K562 (cell line): ENCODE results near the gene CTU1. TPM values are rescaled to one million over a fixed set of nuclear protein-coding genes. Genes with fewer than 3 reads are reported as not detected.
A peak's percentile ranks its signal among the peaks of the same experiment; 100 is the strongest.

Experiments used
- BRD4 ChIP-seq: fragments of 200-600 bp; sonication (generic); IDR thresholded peaks from 2 replicates; pipeline ENCODE4 v1.6.1; 2017; ENCODE audit warnings: inconsistent platforms
- EGR1 ChIP-seq: fragments of 450-650 bp; conservative IDR thresholded peaks from 2 replicates; pipeline ENCODE4 v1.6.1; 2017; ENCODE audit warnings: mild to moderate bottlenecking
- ESRRB ChIP-seq: fragments of 250-450 bp; sonication (Bioruptor Pico); IDR thresholded peaks from 2 replicates; pipeline ENCODE4 v1.5.0; 2020; ENCODE audit warnings: mild to moderate bottlenecking, moderate library complexity, borderline replicate concordance
- HDAC6 ChIP-seq: IDR thresholded peaks from 2 replicates; pipeline ENCODE4 v1.6.1; 2012; ENCODE audit warnings: low read depth, mild to moderate bottlenecking, control low read depth, inconsistent platforms, low read length, moderate library complexity
- NCOA2 ChIP-seq, 2 experiments: fragments of 450-650 bp; IDR thresholded peaks; 2 replicates each; pipeline ENCODE4 v1.6.1; 2018; ENCODE audit warnings: mild to moderate bottlenecking in 2 of 2, moderate library complexity in 1 of 2; ENCODE audit not compliant: partially characterized antibody in 2 of 2
- NRF1 ChIP-seq, 2 experiments: fragments of 450-650 bp; IDR thresholded peaks in 1 of 2; conservative IDR thresholded peaks in 1 of 2; 2 replicates each; pipeline ENCODE4 v1.6.1; 2014; ENCODE audit warnings: mild to moderate bottlenecking in 2 of 2
- PBX2 ChIP-seq, 2 experiments: IDR thresholded peaks in 1 of 2; conservative IDR thresholded peaks in 1 of 2; 2 replicates each; pipeline ENCODE4 v1.6.1; 2016; ENCODE audit warnings: low read depth in 2 of 2, mild to moderate bottlenecking in 1 of 2, missing compliant biosample characterization in 1 of 2, missing genetic modification characterization in 1 of 2, moderate library complexity in 1 of 2
- POLR2G ChIP-seq: fragments of 200-400 bp; formaldehyde crosslinking; IDR thresholded peaks from 2 replicates; pipeline ENCODE4 v1.6.1; 2017; ENCODE audit warnings: low read depth, mild to moderate bottlenecking, antibody characterized with exemption, low read length, moderate library complexity
- SIRT6 ChIP-seq: IDR thresholded peaks from one replicate; pipeline ENCODE4 v1.6.1; 2012; ENCODE audit warnings: low read depth, mild to moderate bottlenecking, control low read depth, inconsistent platforms, low read length, moderate library complexity
- SMAD2 ChIP-seq: fragments of 150-350 bp; IDR thresholded peaks from 2 replicates; pipeline ENCODE4 v1.6.1; 2014; ENCODE audit warnings: low read depth, mild to moderate bottlenecking, low read length
- SMARCC2 ChIP-seq: fragments of 450-650 bp; IDR thresholded peaks from 2 replicates; pipeline ENCODE4 v1.6.1; 2017; ENCODE audit warnings: antibody characterized with exemption, moderate library complexity, mild to moderate bottlenecking, low read depth
- SNIP1 ChIP-seq: fragments of 450-650 bp; IDR thresholded peaks from 2 replicates; pipeline ENCODE4 v1.7.1; 2017; ENCODE audit warnings: low read depth, mild to moderate bottlenecking
- STAG1 ChIP-seq: sonication (generic); formaldehyde crosslinking; IDR thresholded peaks from 2 replicates; pipeline ENCODE4 v1.5.0; 2020; ENCODE audit warnings: missing genetic modification reagents, borderline replicate concordance
- THRAP3 ChIP-seq: fragments of 450-650 bp; IDR thresholded peaks from 2 replicates; pipeline ENCODE4 v1.6.1; 2016; ENCODE audit warnings: mild to moderate bottlenecking, inconsistent platforms, borderline replicate concordance
- ZBTB11 ChIP-seq, 3 experiments: fragments of 200-800 bp in 1 of 3; fragments of 250-450 bp in 1 of 3; fragments of 450-650 bp in 1 of 3; sonication (Bioruptor Pico) in 1 of 3; sonication (Bioruptor generic) in 1 of 3; formaldehyde crosslinking in 1 of 3; IDR thresholded peaks; 2 replicates each; pipeline versions ENCODE4 v1.6.1 to v1.8.0; 2016 to 2022; ENCODE audit warnings: mild to moderate bottlenecking in 2 of 3, missing genetic modification characterization in 2 of 3, missing compliant biosample characterization in 1 of 3, moderate library complexity in 1 of 3
- ZNF134 ChIP-seq: fragments of 250-450 bp; sonication (Bioruptor Pico); conservative IDR thresholded peaks from 2 replicates; pipeline ENCODE4 v1.4.0; 2020
- ZNF274 ChIP-seq: IDR thresholded peaks from 2 replicates; pipeline ENCODE4 v1.6.1; 2011; ENCODE audit warnings: low read depth, mild to moderate bottlenecking, low read length, moderate library complexity, borderline replicate concordance
- polyA plus RNA-seq, 8 experiments: library from polyadenylated mRNA; depleted of rRNA in 4 of 8; stranded (reverse) in 5 of 8; unstranded in 3 of 8; fragments of >200 nt; fragmentation: Nextera tagmentation in 2 of 8; fragmentation: Illumina TruSeq in 1 of 8; extraction: Ambion mirVana in 2 of 8; extraction: Trizol in 1 of 8; gene quantifications; 2 replicates each; pipeline versions ENCODE4 v1.2.1 to v1.2.3, GENCODE V29; 2011 to 2014; ENCODE audit warnings: inconsistent platforms in 1 of 8, missing spikeins in 1 of 8
- total RNA-seq, 7 experiments: library from RNA; depleted of rRNA in 6 of 7; stranded (reverse); fragments of >200 nt in 6 of 7; fragmentation: Illumina TruSeq in 2 of 7; extraction: Trizol in 2 of 7; gene quantifications; 2 replicates each; pipeline versions ENCODE4 v1.2.1 to v1.2.3, GENCODE V29; 2011 to 2021; ENCODE audit warnings: low replicate concordance in 1 of 7
- TF ChIP-seq, protein P1 (sequence below): sonication (generic); formaldehyde crosslinking; IDR thresholded peaks from 2 replicates; pipeline ENCODE4 v1.8.1; 2023; ENCODE audit warnings: mild to moderate bottlenecking, missing genetic modification reagents

Gene CTU1
- total and polyA plus RNA-seq, 9 of the 15 experiments (the other 6 are each of a cell fraction or from before 2014, with no cell fraction given): 0.03 to 18.4 (median 2.3) TPM; not detected in 1

DNA sequence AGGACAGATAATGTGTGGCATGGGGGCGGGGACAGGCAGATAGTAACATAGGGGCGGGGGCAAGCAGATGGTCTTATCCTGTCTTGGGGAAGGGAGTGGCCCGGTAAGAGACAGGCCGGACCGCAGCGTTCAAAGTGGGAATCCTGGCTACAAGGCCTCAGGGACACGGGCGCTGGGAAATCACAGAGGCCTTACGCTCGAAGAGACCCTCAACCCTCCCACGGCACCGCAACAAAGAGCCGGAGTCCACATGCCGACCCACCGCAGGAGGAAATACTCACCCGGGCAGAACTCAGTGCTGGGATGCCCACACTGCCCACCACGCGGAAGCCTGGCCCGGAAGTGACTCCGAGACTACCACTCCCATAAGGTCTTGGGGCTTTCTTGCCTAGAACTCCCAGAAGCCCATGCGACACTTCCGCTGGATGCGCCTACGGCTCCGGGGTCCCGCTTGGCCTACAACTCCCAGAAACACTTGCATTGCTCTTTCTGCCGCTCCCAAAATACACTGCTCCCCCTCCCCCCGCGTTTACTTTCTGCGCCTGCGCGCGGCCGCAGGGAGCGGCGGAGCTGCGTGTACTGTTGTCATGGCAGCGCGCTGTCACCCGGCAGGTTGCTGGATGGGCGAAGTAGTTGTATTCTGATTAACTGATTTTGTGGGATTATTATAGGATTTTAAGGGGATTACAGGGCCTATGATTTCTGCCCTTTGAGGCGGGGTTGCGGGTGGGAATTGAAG is at the start of gene CTU1 (continued):
- TF ChIP-seq SMARCC2 (no peak), BRD4 (peak; percentile 33; the same call in 1 of the 2 replicates), ZNF274 (no peak), SNIP1 (no peak), ZBTB11 (CRISPR knock-in tag; IDR thresholded peaks at IDR 0.05) (peak in 1 of 3 experiments; percentile 86; a peak in 2 of 6 replicates), HDAC6 (no peak), EGR1 (peak; percentile 40), NRF1 (conservative IDR thresholded peaks at IDR 0.05 in 1 of 2, IDR thresholded peaks at IDR 0.05 in 1 of 2) (peak; percentile 97 to 98), NCOA2 (IDR thresholded peaks at IDR 0.05; ENCODE audit: partially characterized antibody in 2 of 2) (no peak), THRAP3 (no peak), SMAD2 (no peak), ESRRB (CRISPR knock-in tag) (no peak), PBX2 (CRISPR knock-in tag; IDR thresholded peaks at IDR 0.05; ENCODE audit: low read depth) (no peak), PBX2 (tag; conservative IDR thresholded peaks at IDR 0.05; ENCODE audit: low read depth) (0 out of 2 replicates have a peak, but pooled peaks have one; percentile 6), ZNF134 (CRISPR knock-in tag) (no peak), POLR2G (peak; percentile 92), SIRT6 (no peak), STAG1 (CRISPR knock-in tag) (no peak)
- TF ChIP-seq, protein P1, sequence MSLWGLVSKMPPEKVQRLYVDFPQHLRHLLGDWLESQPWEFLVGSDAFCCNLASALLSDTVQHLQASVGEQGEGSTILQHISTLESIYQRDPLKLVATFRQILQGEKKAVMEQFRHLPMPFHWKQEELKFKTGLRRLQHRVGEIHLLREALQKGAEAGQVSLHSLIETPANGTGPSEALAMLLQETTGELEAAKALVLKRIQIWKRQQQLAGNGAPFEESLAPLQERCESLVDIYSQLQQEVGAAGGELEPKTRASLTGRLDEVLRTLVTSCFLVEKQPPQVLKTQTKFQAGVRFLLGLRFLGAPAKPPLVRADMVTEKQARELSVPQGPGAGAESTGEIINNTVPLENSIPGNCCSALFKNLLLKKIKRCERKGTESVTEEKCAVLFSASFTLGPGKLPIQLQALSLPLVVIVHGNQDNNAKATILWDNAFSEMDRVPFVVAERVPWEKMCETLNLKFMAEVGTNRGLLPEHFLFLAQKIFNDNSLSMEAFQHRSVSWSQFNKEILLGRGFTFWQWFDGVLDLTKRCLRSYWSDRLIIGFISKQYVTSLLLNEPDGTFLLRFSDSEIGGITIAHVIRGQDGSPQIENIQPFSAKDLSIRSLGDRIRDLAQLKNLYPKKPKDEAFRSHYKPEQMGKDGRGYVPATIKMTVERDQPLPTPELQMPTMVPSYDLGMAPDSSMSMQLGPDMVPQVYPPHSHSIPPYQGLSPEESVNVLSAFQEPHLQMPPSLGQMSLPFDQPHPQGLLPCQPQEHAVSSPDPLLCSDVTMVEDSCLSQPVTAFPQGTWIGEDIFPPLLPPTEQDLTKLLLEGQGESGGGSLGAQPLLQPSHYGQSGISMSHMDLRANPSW (CRISPR knock-in tag): no peak
